ENCODE measurements around the gene ZNF764. TPM values are rescaled to one million over a fixed set of nuclear protein-coding genes. Genes with fewer than 3 reads are reported as not detected.

The ZNF764 gene
- total and polyA plus RNA-seq, 9 of the 15 experiments (the other 6 are each of a cell fraction or from before 2014, with no cell fraction given) = 0.69 to 10.1 (median 4.1) TPM

- Histone ChIP-seq H3K79me2 (ENCODE audit: control insufficient read depth, insufficient read depth, low read length) (no peaks in the 10 kb centered on the region), H3K9me3 (replicated peaks; ENCODE audit: control insufficient read depth, insufficient read depth, low read depth, low read length) (no peaks in the 10 kb centered on the region), H3K9ac (ENCODE audit: insufficient read depth in 1 of 2, low read depth in 2 of 2, low read length in 2 of 2) (peak overlapping the region in 1 of 2 experiments; percentile 37; a peak in 1 of 4 replicates), H3K4me1 (replicated peaks in 1 of 2; ENCODE audit: control insufficient read depth in 2 of 2, insufficient read depth in 2 of 2, low read length in 2 of 2) (peaks cover 0 to 9% of the 10 kb centered on the region in 2 experiments; a peak in 2 of 5 replicates), H3K9me1 (ENCODE audit: control insufficient read depth, insufficient read depth, low read length) (peaks cover 2% of the 10 kb centered on the region), H3K27ac (ENCODE audit: extremely low read depth, low read depth, low read length) (no peak overlapping the region), H3K36me3 (ENCODE audit: control insufficient read depth, insufficient read depth, low read length) (no peaks in the 10 kb centered on the region), H3K27me3 (ENCODE audit: control insufficient read depth in 2 of 2, insufficient read depth in 2 of 2, low read length in 2 of 2) (no peaks in the 10 kb centered on the region), H2AFZ (ENCODE audit: low read depth, low read length) (no peak overlapping the region), H3K4me2 (ENCODE audit: insufficient read depth, low read length) (no peak overlapping the region), H4K20me1 (replicated peaks; ENCODE audit: control insufficient read depth, insufficient read depth, low read length) (no peaks in the 10 kb centered on the region), H3K4me3 (no peak overlapping the region)
- ATAC-seq = no peak
- ChIA-PET POLR2A (interaction anchor here (0.8 kb wide), 2 partner anchors 12 to 18 kb away, joined by 3 read pairs; no protein-coding TSS in a partner anchor), CTCF (ENCODE audit: low intra/inter-chr PET ratio) (no interaction called here)
- no TSS peak for BruUV-seq (replicated peaks)
- FAIRE-seq = no peak
- in situ Hi-C loops (cut with MboI) (no loop called here), intact Hi-C loops (cut with micrococcal nuclease) (no loop called here)
- WGBS (ENCODE audit: insufficient coverage, low coverage, missing lambda C conversion rate) = 19% methylated on average over 2 of the region's 2 CpGs
- DNase-seq (ENCODE audit: extremely low read depth in 1 of 4, low spot score in 3 of 4) = no peak
- TF ChIP-seq MTA2 (IDR thresholded peaks at IDR 0.05; ENCODE audit: low read depth) (no peak), NR3C1 (CRISPR knock-in tag; IDR thresholded peaks at IDR 0.05) (no peak), ETV6 (IDR thresholded peaks at IDR 0.05; ENCODE audit: borderline replicate concordance in 1 of 2, low read depth in 2 of 2, low read length in 1 of 2) (no peak), ETV6 (CRISPR knock-in tag; IDR thresholded peaks at IDR 0.05; ENCODE audit: borderline replicate concordance) (no peak), HDAC1 (IDR thresholded peaks at IDR 0.05) (no peak), CBFB (CRISPR knock-in tag; IDR thresholded peaks at IDR 0.05) (no peak), BRF2 (IDR thresholded peaks at IDR 0.05; ENCODE audit: borderline replicate concordance, insufficient read depth, insufficient read length) (no peak), ZNF133 (CRISPR knock-in tag; IDR thresholded peaks at IDR 0.05) (no peak), MCM7 (IDR thresholded peaks at IDR 0.05) (no peak), SMARCC2 (IDR thresholded peaks at IDR 0.05; ENCODE audit: low read depth) (no peak), GABPA (tag; conservative IDR thresholded peaks at IDR 0.05; ENCODE audit: low read depth) (no peak), TAF7 (tag; IDR thresholded peaks at IDR 0.05) (no peak), ZNF644 (tag; IDR thresholded peaks at IDR 0.05; ENCODE audit: low read depth) (no peak)
- TF ChIP-seq, protein P1, sequence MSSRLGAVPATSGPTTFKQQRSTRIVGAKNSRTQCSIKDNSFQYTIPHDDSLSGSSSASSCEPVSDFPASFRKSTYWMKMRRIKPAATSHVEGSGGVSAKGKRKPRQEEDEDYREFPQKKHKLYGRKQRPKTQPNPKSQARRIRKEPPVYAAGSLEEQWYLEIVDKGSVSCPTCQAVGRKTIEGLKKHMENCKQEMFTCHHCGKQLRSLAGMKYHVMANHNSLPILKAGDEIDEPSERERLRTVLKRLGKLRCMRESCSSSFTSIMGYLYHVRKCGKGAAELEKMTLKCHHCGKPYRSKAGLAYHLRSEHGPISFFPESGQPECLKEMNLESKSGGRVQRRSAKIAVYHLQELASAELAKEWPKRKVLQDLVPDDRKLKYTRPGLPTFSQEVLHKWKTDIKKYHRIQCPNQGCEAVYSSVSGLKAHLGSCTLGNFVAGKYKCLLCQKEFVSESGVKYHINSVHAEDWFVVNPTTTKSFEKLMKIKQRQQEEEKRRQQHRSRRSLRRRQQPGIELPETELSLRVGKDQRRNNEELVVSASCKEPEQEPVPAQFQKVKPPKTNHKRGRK (tag; IDR thresholded peaks at IDR 0.05) = no peak
- TF ChIP-seq, protein P2, sequence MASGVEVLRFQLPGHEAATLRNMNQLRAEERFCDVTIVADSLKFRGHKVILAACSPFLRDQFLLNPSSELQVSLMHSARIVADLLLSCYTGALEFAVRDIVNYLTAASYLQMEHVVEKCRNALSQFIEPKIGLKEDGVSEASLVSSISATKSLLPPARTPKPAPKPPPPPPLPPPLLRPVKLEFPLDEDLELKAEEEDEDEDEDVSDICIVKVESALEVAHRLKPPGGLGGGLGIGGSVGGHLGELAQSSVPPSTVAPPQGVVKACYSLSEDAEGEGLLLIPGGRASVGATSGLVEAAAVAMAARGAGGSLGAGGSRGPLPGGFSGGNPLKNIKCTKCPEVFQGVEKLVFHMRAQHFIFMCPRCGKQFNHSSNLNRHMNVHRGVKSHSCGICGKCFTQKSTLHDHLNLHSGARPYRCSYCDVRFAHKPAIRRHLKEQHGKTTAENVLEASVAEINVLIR (CRISPR knock-in tag; IDR thresholded peaks at IDR 0.05) = no peak
- TF ChIP-seq, protein P3, sequence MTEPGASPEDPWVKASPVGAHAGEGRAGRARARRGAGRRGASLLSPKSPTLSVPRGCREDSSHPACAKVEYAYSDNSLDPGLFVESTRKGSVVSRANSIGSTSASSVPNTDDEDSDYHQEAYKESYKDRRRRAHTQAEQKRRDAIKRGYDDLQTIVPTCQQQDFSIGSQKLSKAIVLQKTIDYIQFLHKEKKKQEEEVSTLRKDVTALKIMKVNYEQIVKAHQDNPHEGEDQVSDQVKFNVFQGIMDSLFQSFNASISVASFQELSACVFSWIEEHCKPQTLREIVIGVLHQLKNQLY (CRISPR knock-in tag; conservative IDR thresholded peaks at IDR 0.05) = no peak
- TF ChIP-seq, protein P4, sequence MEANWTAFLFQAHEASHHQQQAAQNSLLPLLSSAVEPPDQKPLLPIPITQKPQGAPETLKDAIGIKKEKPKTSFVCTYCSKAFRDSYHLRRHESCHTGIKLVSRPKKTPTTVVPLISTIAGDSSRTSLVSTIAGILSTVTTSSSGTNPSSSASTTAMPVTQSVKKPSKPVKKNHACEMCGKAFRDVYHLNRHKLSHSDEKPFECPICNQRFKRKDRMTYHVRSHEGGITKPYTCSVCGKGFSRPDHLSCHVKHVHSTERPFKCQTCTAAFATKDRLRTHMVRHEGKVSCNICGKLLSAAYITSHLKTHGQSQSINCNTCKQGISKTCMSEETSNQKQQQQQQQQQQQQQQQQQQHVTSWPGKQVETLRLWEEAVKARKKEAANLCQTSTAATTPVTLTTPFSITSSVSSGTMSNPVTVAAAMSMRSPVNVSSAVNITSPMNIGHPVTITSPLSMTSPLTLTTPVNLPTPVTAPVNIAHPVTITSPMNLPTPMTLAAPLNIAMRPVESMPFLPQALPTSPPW (CRISPR knock-in tag; IDR thresholded peaks at IDR 0.05) = no peak
Measured at GRCh38 chr16:30515275-30515674, 42.9 kb downstream of the ZNF764 start.

Data from K562 (cell line).